SK-N-SH (cell line): Measurements from ENCODE around the gene RPL22.

Experiments used
- TF ChIP-seq, protein P1 (sequence below): fragments of 200-600 bp; sonication (generic); IDR thresholded peaks from 2 replicates; pipeline ENCODE4 v1.6.1; 2017; ENCODE audit warnings: antibody characterized with exemption, mild to moderate bottlenecking, moderate library complexity
- TF ChIP-seq, protein P2 (sequence below): IDR thresholded peaks from 2 replicates; pipeline ENCODE4 v1.4.0; 2012; ENCODE audit warnings: low read depth

DNA sequence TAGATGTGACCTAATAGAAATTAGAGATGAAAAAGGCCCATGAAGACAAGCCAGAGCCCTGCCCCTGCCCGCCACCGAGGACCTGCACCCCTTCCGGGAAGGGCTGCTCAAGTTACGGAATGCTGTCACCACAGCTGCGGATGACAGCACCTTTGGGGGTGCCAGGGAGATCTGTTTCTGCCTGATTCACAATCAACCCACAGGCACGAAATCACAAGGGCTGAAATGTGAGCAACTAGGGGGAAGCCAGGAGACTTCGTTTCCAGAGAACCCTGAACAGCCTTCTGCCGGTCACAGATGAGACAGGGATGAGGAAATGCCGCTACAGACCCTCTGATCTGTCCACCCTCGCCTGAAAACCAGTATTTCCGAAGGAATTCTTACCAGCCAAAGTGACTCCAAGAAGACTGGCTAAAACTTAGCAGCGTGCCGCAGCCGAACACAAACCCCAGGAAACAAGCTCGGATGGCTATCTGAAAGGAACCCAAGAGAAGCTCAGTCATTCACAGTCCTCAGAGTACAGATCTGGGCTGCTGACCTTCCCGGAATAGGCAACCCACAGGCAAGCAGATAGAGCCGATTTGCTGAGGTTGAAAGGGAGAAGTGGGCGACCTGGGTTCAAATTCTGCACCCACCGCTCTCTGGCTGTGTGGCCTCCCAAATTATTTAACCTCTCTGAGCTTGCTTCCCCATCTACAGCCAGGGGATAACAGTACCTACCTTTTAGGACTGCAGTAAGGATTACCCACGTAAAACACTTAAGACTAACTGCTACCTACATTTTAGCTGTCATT lies 35.3 kb upstream of the RPL22 start:
- TF ChIP-seq, protein P1, sequence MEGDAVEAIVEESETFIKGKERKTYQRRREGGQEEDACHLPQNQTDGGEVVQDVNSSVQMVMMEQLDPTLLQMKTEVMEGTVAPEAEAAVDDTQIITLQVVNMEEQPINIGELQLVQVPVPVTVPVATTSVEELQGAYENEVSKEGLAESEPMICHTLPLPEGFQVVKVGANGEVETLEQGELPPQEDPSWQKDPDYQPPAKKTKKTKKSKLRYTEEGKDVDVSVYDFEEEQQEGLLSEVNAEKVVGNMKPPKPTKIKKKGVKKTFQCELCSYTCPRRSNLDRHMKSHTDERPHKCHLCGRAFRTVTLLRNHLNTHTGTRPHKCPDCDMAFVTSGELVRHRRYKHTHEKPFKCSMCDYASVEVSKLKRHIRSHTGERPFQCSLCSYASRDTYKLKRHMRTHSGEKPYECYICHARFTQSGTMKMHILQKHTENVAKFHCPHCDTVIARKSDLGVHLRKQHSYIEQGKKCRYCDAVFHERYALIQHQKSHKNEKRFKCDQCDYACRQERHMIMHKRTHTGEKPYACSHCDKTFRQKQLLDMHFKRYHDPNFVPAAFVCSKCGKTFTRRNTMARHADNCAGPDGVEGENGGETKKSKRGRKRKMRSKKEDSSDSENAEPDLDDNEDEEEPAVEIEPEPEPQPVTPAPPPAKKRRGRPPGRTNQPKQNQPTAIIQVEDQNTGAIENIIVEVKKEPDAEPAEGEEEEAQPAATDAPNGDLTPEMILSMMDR: no peak
- TF ChIP-seq, protein P2, sequence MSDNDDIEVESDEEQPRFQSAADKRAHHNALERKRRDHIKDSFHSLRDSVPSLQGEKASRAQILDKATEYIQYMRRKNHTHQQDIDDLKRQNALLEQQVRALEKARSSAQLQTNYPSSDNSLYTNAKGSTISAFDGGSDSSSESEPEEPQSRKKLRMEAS: no peak
